BJ (cell line): ENCODE data around the gene NFIA. TPM values are rescaled to one million over a fixed set of nuclear protein-coding genes. Genes with fewer than 3 reads are reported as not detected.

Experiments used
- CTCF ChIA-PET: fragments of 350-600 bp; formaldehyde crosslinking; extraction: SDS; loops from one replicate; lab custom pipeline; 2021; ENCODE audit warnings: antibody characterized with exemption, inconsistent platforms; lab: Yijun Ruan, JAX
- POLR2A ChIA-PET: fragments of 300-600 bp; sonication (Branson Sonifier 250); formaldehyde crosslinking; extraction: SDS; loops from one replicate; lab custom pipeline; 2021; ENCODE audit warnings: antibody characterized with exemption; lab: Charles Lee
- DNase-seq: peaks from one replicate; pipeline ENCODE4 v3.0.0-alpha.2; 2011; ENCODE audit warnings: low read depth
- H3K27me3 ChIP-seq: 2 replicates; pipeline ENCODE4 v1.6.0; 2011; ENCODE audit warnings: low read length; ENCODE audit not compliant: control insufficient read depth, insufficient read depth
- H3K36me3 ChIP-seq: 2 replicates; pipeline ENCODE4 v1.5.1; 2011; ENCODE audit warnings: low read length; ENCODE audit not compliant: control insufficient read depth, insufficient read depth
- H3K4me3 ChIP-seq: 2 replicates; pipeline ENCODE4 v1.5.1; 2011; ENCODE audit warnings: low read depth, mild to moderate bottlenecking, control low read depth, low read length
- CTCF ChIP-seq: IDR thresholded peaks from 2 replicates; pipeline ENCODE4 v1.5.1; 2011; ENCODE audit warnings: low read depth, mild to moderate bottlenecking, control low read depth, inconsistent platforms, low read length, moderate library complexity; ENCODE audit not compliant: insufficient read depth
- polyA plus RNA-seq: library from polyadenylated mRNA; depleted of rRNA; stranded (reverse); fragments of >200 nt; gene quantifications from 2 replicates; pipeline ENCODE4 v1.2.3, GENCODE V29; 2011

NFIA gene
- polyA plus RNA-seq, 1 experiment, result 4.5 TPM

- DNase-seq, result no peak
- H3K36me3 ChIP-seq, result no peaks in the 10 kb centered on the region
- POLR2A ChIA-PET, result no interaction called here
- H3K4me3 ChIP-seq, result no peak overlapping the region
- no peak for TF ChIP-seq CTCF
- CTCF ChIA-PET, result interaction anchor here (1.2 kb wide), 1 partner anchor 93 kb away, joined by 3 read pairs; no protein-coding TSS in a partner anchor
- no peaks in the 10 kb centered on the region for H3K27me3 ChIP-seq
These were observed 133.4 kb downstream of the NFIA start for GRCh38 chr1:61215676-61216289.

GRCh38 chr1:61220536-61220935 is 138.2 kb downstream of the NFIA start:
- TF ChIP-seq CTCF, result no peak
- Histone ChIP-seq H3K4me3 (no peak overlapping the region), H3K27me3 (no peaks in the 10 kb centered on the region), H3K36me3 (no peaks in the 10 kb centered on the region)
- ChIA-PET POLR2A (no interaction called here), CTCF (interaction anchor here (1.0 kb wide), 1 partner anchor 163 kb away, joined by 3 read pairs; no protein-coding TSS in a partner anchor)
- DNase-seq, result no peak

DNA sequence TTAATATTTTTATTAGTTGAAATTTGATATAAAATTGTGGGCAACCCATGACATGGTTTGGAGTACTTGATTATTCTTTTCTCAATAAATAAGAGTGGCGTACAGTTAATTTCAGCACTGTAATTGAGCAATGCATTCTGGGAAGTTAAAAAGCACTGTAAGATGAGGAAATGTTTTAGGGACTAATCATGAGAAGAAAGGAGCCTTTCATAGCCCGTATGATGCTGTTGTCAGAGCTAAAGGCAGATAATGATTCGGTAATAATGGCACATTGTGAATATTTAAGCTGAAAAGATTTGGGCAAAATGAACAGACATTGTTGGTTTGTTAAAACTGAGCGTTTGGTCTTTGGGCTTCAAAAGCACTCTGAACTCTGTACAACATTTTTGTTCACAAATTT is 139.3 kb downstream of the NFIA start:
- POLR2A ChIA-PET, result no interaction called here

GRCh38 chr1:61222240-61222639 is 139.9 kb downstream of the NFIA start:
- no peak overlapping the region for H3K4me3 ChIP-seq
- CTCF ChIA-PET, result no interaction called here
- DNase-seq, result no peak
- no peaks in the 10 kb centered on the region for H3K27me3 ChIP-seq
- TF ChIP-seq CTCF, result no peak
- no peaks in the 10 kb centered on the region for H3K36me3 ChIP-seq
- POLR2A ChIA-PET, result no interaction called here

More for the DNA sequence above, 139.3 kb downstream of the NFIA start:
- no peaks in the 10 kb centered on the region for H3K36me3 ChIP-seq
- no peak for TF ChIP-seq CTCF
- no peak for DNase-seq
- H3K4me3 ChIP-seq, result no peak overlapping the region
- CTCF ChIA-PET, result no interaction called here
- no peaks in the 10 kb centered on the region for H3K27me3 ChIP-seq

GRCh38 chr1:61223140-61223539 is 140.8 kb downstream of the NFIA start:
- POLR2A ChIA-PET, result no interaction called here
- no peak overlapping the region for H3K4me3 ChIP-seq
- no peaks in the 10 kb centered on the region for H3K27me3 ChIP-seq
- no peak for TF ChIP-seq CTCF
- no peaks in the 10 kb centered on the region for H3K36me3 ChIP-seq
- DNase-seq, result no peak
- CTCF ChIA-PET, result no interaction called here
